ENCODE results near the gene CDKL2. TPM values are rescaled to one million over a fixed set of nuclear protein-coding genes. Genes with fewer than 3 reads are reported as not detected.
"Not testable (repeated sequence)": the region's sequence is repeated elsewhere in the genome, so short reads cannot be mapped to it uniquely, and the experiment has no call there.

CDKL2 gene
- total RNA-seq, 1 experiment from 2014 or later = 1.8 TPM

- no peak for DNase-seq (ENCODE audit: low read depth)
- in situ Hi-C loops (cut with HindIII; ENCODE audit: low pct_unique_long_range_greater_than_20kb, low sequenced_read_pairs) = no loop called here
Measured at GRCh38 chr4:75567725-75568124, 62.6 kb downstream of the CDKL2 start.

GRCh38 chr4:75566911-75567310, 63.4 kb downstream of the CDKL2 start:
- in situ Hi-C loops (cut with HindIII; ENCODE audit: low pct_unique_long_range_greater_than_20kb, low sequenced_read_pairs) = no loop called here
- no peak for DNase-seq (ENCODE audit: low read depth)

- in situ Hi-C loops (cut with HindIII; ENCODE audit: low pct_unique_long_range_greater_than_20kb, low sequenced_read_pairs) = no loop called here
- DNase-seq (ENCODE audit: low read depth) = no peak
Measured at GRCh38 chr4:75565481-75565880, 64.8 kb downstream of the CDKL2 start.

- in situ Hi-C loops (cut with HindIII; ENCODE audit: low pct_unique_long_range_greater_than_20kb, low sequenced_read_pairs) = no loop called here
Measured at GRCh38 chr4:75564023-75564422, 66.3 kb downstream of the CDKL2 start.

GRCh38 chr4:75561789-75562188, 68.5 kb downstream of the CDKL2 start:
- in situ Hi-C loops (cut with HindIII; ENCODE audit: low pct_unique_long_range_greater_than_20kb, low sequenced_read_pairs) = no loop called here
- DNase-seq (ENCODE audit: low read depth) = no peak

More at GRCh38 chr4:75564023-75564422, 66.3 kb downstream of the CDKL2 start:
- no peak for DNase-seq (ENCODE audit: low read depth)

- DNase-seq (ENCODE audit: low read depth) = no peak
- in situ Hi-C loops (cut with HindIII; ENCODE audit: low pct_unique_long_range_greater_than_20kb, low sequenced_read_pairs) = no loop called here
Measured at GRCh38 chr4:75557696-75558095, 72.6 kb downstream of the CDKL2 start.

GRCh38 chr4:75555294-75556164, 74.8 kb downstream of the CDKL2 start, which contains the start of gene ODAPH:
TSS of gene ODAPH (plus strand) at chr4:75556066. CDS start at chr4:75556083, 17 bp downstream.
- DNase-seq (ENCODE audit: low read depth) = peak; percentile 75
- in situ Hi-C loops (cut with HindIII; ENCODE audit: low pct_unique_long_range_greater_than_20kb, low sequenced_read_pairs) = no loop called here

- in situ Hi-C loops (cut with HindIII; ENCODE audit: low pct_unique_long_range_greater_than_20kb, low sequenced_read_pairs) = no loop called here
- no peak for DNase-seq (ENCODE audit: low read depth)
Measured at GRCh38 chr4:75552452-75552851, 77.9 kb downstream of the CDKL2 start.

GRCh38 chr4:75549019-75549418, 81.3 kb downstream of the CDKL2 start:
- in situ Hi-C loops (cut with HindIII; ENCODE audit: low pct_unique_long_range_greater_than_20kb, low sequenced_read_pairs) = no loop called here
- no peak for DNase-seq (ENCODE audit: low read depth)

GRCh38 chr4:75547647-75548387, 82.5 kb downstream of the CDKL2 start:
- in situ Hi-C loops (cut with HindIII; ENCODE audit: low pct_unique_long_range_greater_than_20kb, low sequenced_read_pairs) = no loop called here
- no peak for DNase-seq (ENCODE audit: low read depth)

GRCh38 chr4:75545526-75545925, 84.8 kb downstream of the CDKL2 start:
- DNase-seq (ENCODE audit: low read depth) = no peak
- in situ Hi-C loops (cut with HindIII; ENCODE audit: low pct_unique_long_range_greater_than_20kb, low sequenced_read_pairs) = no loop called here

GRCh38 chr4:75544870-75545269, 85.5 kb downstream of the CDKL2 start:
- in situ Hi-C loops (cut with HindIII; ENCODE audit: low pct_unique_long_range_greater_than_20kb, low sequenced_read_pairs) = no loop called here
- DNase-seq (ENCODE audit: low read depth) = no peak

GRCh38 chr4:75544220-75544619, 86.1 kb downstream of the CDKL2 start:
- DNase-seq (ENCODE audit: low read depth); in situ Hi-C loops (cut with HindIII; ENCODE audit: low pct_unique_long_range_greater_than_20kb, low sequenced_read_pairs): not testable (repeated sequence)

- in situ Hi-C loops (cut with HindIII; ENCODE audit: low pct_unique_long_range_greater_than_20kb, low sequenced_read_pairs) = no loop called here
- peak; percentile 77 for DNase-seq (ENCODE audit: low read depth)
Measured at GRCh38 chr4:75542824-75543223, 87.5 kb downstream of the CDKL2 start.

GRCh38 chr4:75537308-75537707, 93.0 kb downstream of the CDKL2 start:
- in situ Hi-C loops (cut with HindIII; ENCODE audit: low pct_unique_long_range_greater_than_20kb, low sequenced_read_pairs); DNase-seq (ENCODE audit: low read depth): not testable (repeated sequence)

- in situ Hi-C loops (cut with HindIII; ENCODE audit: low pct_unique_long_range_greater_than_20kb, low sequenced_read_pairs); DNase-seq (ENCODE audit: low read depth): not testable (repeated sequence)
Measured at GRCh38 chr4:75533926-75534325, 96.4 kb downstream of the CDKL2 start.

GRCh38 chr4:75533339-75533887, 96.9 kb downstream of the CDKL2 start:
- DNase-seq (ENCODE audit: low read depth) = not testable (repeated sequence)

GRCh38 chr4:75531536-75532143, 98.7 kb downstream of the CDKL2 start:
- in situ Hi-C loops (cut with HindIII; ENCODE audit: low pct_unique_long_range_greater_than_20kb, low sequenced_read_pairs); DNase-seq (ENCODE audit: low read depth): not testable (repeated sequence)

More at GRCh38 chr4:75533339-75533887, 96.9 kb downstream of the CDKL2 start:
- in situ Hi-C loops (cut with HindIII; ENCODE audit: low pct_unique_long_range_greater_than_20kb, low sequenced_read_pairs) = not testable (repeated sequence)

All from Caki2 (cell line).